Mesendoderm (in vitro differentiated cells): ENCODE results near the gene SIRT7.

Experiments used
- DNase-seq: peaks from one replicate; pipeline ENCODE4 v3.0.0; 2013
- H2AK5ac ChIP-seq: 2 replicates; pipeline ENCODE4 v1.6.1; 2013; ENCODE audit warnings: low read length, inconsistent platforms
- H2BK120ac ChIP-seq: 2 replicates; pipeline ENCODE4 v1.6.1; 2013; ENCODE audit warnings: low read depth, mild to moderate bottlenecking, low read length, moderate library complexity, mixed read lengths
- H2BK15ac ChIP-seq: replicated peaks from 2 replicates; pipeline ENCODE4 v1.6.1; 2013; ENCODE audit warnings: low read depth, mild to moderate bottlenecking, moderate library complexity
- H2BK5ac ChIP-seq: 2 replicates; pipeline ENCODE4 v1.6.1; 2013; ENCODE audit warnings: low read length, inconsistent platforms
- H3K18ac ChIP-seq: 2 replicates; pipeline ENCODE4 v1.6.1; 2013; ENCODE audit warnings: mild to moderate bottlenecking, low read length, mixed read lengths
- H3K23ac ChIP-seq: one replicate; pipeline ENCODE4 v1.6.1; 2013; ENCODE audit warnings: low read length
- H3K27ac ChIP-seq: 2 replicates; pipeline ENCODE4 v1.5.1; 2013; ENCODE audit warnings: low read depth, mild to moderate bottlenecking, inconsistent platforms, low read length, moderate library complexity
- H3K27me3 ChIP-seq: 2 replicates; pipeline ENCODE4 v1.6.1; 2013; ENCODE audit warnings: low read length, control low read depth, mild to moderate bottlenecking, inconsistent platforms; ENCODE audit not compliant: insufficient read depth, poor library complexity
- H3K36me3 ChIP-seq: 2 replicates; pipeline ENCODE4 v1.6.1; 2013; ENCODE audit warnings: low read length, inconsistent platforms; ENCODE audit not compliant: control insufficient read depth, insufficient read depth
- H3K4ac ChIP-seq: one replicate; pipeline ENCODE4 v1.6.1; 2013; ENCODE audit warnings: low read depth, mild to moderate bottlenecking, low read length, moderate library complexity
- H3K4me1 ChIP-seq: 2 replicates; pipeline ENCODE4 v1.6.1; 2013; ENCODE audit warnings: low read depth, low read length, inconsistent platforms; ENCODE audit not compliant: control insufficient read depth
- H3K4me2 ChIP-seq: 2 replicates; pipeline ENCODE4 v1.6.1; 2013; ENCODE audit warnings: low read length
- H3K4me3 ChIP-seq: 2 replicates; pipeline ENCODE4 v1.5.1; 2013; ENCODE audit warnings: mild to moderate bottlenecking, low read length
- H3K56ac ChIP-seq: one replicate; pipeline ENCODE4 v1.6.1; 2013; ENCODE audit warnings: low read length
- H3K79me1 ChIP-seq: 2 replicates; pipeline ENCODE4 v1.6.1; 2013; ENCODE audit warnings: low read length, inconsistent platforms
- H3K79me2 ChIP-seq: 2 replicates; pipeline ENCODE4 v1.6.1; 2013; ENCODE audit warnings: mild to moderate bottlenecking, low read length; ENCODE audit not compliant: control insufficient read depth, insufficient read depth
- H3K9ac ChIP-seq: 2 replicates; pipeline ENCODE4 v1.6.1; 2013; ENCODE audit warnings: low read length, inconsistent platforms
- H4K5ac ChIP-seq: one replicate; pipeline ENCODE4 v1.6.1; 2013; ENCODE audit warnings: low read length
- H4K8ac ChIP-seq: one replicate; pipeline ENCODE4 v1.6.1; 2013; ENCODE audit warnings: low read depth, mild to moderate bottlenecking, control low read depth, low read length, moderate library complexity
- WGBS: extraction: QIAGEN DNeasy Blood & Tissue Kit; methylation state at CpG from one replicate; pipeline ENCODE4 v1.1.7; 2013; ENCODE audit warnings: low lambda C conversion rate, missing lambda C conversion rate; ENCODE audit not compliant: insufficient coverage; ENCODE audit errors: extremely low coverage; 5-methylcytosine and 5-hydroxymethylcytosine counted together

SIRT7 gene

GRCh38 chr17:81912441-81913309, 5.3 kb downstream of the SIRT7 start:
- H3K4me3 ChIP-seq: no peak overlapping the region
- H3K9ac ChIP-seq: no peak overlapping the region
- H2AK5ac ChIP-seq: no peak overlapping the region
- no peak overlapping the region for H2BK15ac ChIP-seq
- peaks cover 16% of the 10 kb centered on the region for H3K79me1 ChIP-seq
- peaks cover 11% of the 10 kb centered on the region for H3K79me2 ChIP-seq
- no peak overlapping the region for H3K4ac ChIP-seq
- peaks cover 8% of the 10 kb centered on the region for H3K4me1 ChIP-seq
- no CpG with 5 or more reads among the region's 32 CpGs for WGBS
- H3K4me2 ChIP-seq: no peak overlapping the region
- H3K23ac ChIP-seq: no peak overlapping the region
- no peaks in the 10 kb centered on the region for H3K27me3 ChIP-seq
- H2BK120ac ChIP-seq: no peak overlapping the region
- H3K18ac ChIP-seq: no peak overlapping the region
- no peak overlapping the region for H3K27ac ChIP-seq
- no peak overlapping the region for H3K56ac ChIP-seq
- peaks cover 7% of the 10 kb centered on the region for H3K36me3 ChIP-seq
- H4K5ac ChIP-seq: no peak overlapping the region
- H4K8ac ChIP-seq: no peak overlapping the region
- no peak for DNase-seq
- no peak overlapping the region for H2BK5ac ChIP-seq

GRCh38 chr17:81911969-81912368, 6.0 kb downstream of the SIRT7 start:
- Histone ChIP-seq H3K27ac (no peak overlapping the region), H3K4ac (no peak overlapping the region), H3K9ac (no peak overlapping the region), H3K56ac (no peak overlapping the region), H2AK5ac (no peak overlapping the region), H2BK5ac (no peak overlapping the region), H3K18ac (no peak overlapping the region), H4K5ac (no peak overlapping the region), H3K23ac (no peak overlapping the region), H3K27me3 (no peaks in the 10 kb centered on the region), H3K4me3 (no peak overlapping the region), H3K4me1 (peaks cover 6% of the 10 kb centered on the region), H3K79me2 (peaks cover 8% of the 10 kb centered on the region), H3K79me1 (peaks cover 13% of the 10 kb centered on the region), H2BK15ac (no peak overlapping the region), H2BK120ac (no peak overlapping the region), H3K4me2 (no peak overlapping the region), H3K36me3 (peaks cover 7% of the 10 kb centered on the region), H4K8ac (no peak overlapping the region)
- no peak for DNase-seq
- WGBS: no CpG with 5 or more reads among the region's 19 CpGs

- H3K4ac ChIP-seq: peak within 1 kb of the TSS; percentile 36
Observed at GRCh38 chr17:81911277-81911961, 6.6 kb downstream of the SIRT7 start, which contains the start of gene PCYT2. Gene PCYT2, minus strand, starts transcription at chr17:81911399. Its CDS starts 44 bp downstream, at chr17:81911355.

GRCh38 chr17:81910840-81911276, 7.1 kb downstream of the SIRT7 start:
- Histone ChIP-seq H3K36me3 (peaks cover 6% of the 10 kb centered on the region), H3K4me3 (peak overlapping the region; percentile 46), H2BK120ac (no peak overlapping the region), H2BK15ac (no peak overlapping the region), H3K27me3 (no peaks in the 10 kb centered on the region), H3K9ac (peak overlapping the region; percentile 57), H3K23ac (no peak overlapping the region), H3K79me1 (peaks cover 6% of the 10 kb centered on the region), H3K27ac (no peak overlapping the region), H3K4ac (peak overlapping the region; percentile 36), H3K4me1 (peaks cover 3% of the 10 kb centered on the region), H4K8ac (no peak overlapping the region), H3K18ac (peak overlapping the region; percentile 15), H4K5ac (no peak overlapping the region), H3K79me2 (peaks cover 4% of the 10 kb centered on the region), H3K4me2 (peak overlapping the region; percentile 90), H3K56ac (peak overlapping the region; percentile 61), H2AK5ac (no peak overlapping the region), H2BK5ac (no peak overlapping the region)
- DNase-seq: no peak
- WGBS: no CpG with 5 or more reads among the region's 55 CpGs

More at GRCh38 chr17:81911277-81911961, 6.6 kb downstream of the SIRT7 start, which contains the start of gene PCYT2:
- WGBS: no CpG with 5 or more reads among the region's 84 CpGs
- Histone ChIP-seq H2BK5ac (no peak within 1 kb of the TSS), H3K36me3 (peaks cover 6% of the 10 kb centered on the region), H3K4me3 (peak within 1 kb of the TSS; percentile 46), H4K8ac (no peak within 1 kb of the TSS), H4K5ac (no peak within 1 kb of the TSS), H3K56ac (peak within 1 kb of the TSS; percentile 79), H2BK15ac (no peak within 1 kb of the TSS), H3K27ac (no peak within 1 kb of the TSS), H3K27me3 (no peaks in the 10 kb centered on the region), H3K4me1 (peaks cover 3% of the 10 kb centered on the region), H3K23ac (peak within 1 kb of the TSS; percentile 55), H3K79me2 (peaks cover 5% of the 10 kb centered on the region), H2BK120ac (no peak within 1 kb of the TSS), H3K9ac (peak within 1 kb of the TSS; percentile 57), H2AK5ac (no peak within 1 kb of the TSS), H3K4me2 (peak within 1 kb of the TSS; percentile 90), H3K18ac (peak within 1 kb of the TSS; percentile 15), H3K79me1 (peaks cover 9% of the 10 kb centered on the region)
- peak; percentile 93 for DNase-seq

GRCh38 chr17:81909966-81910839, 7.8 kb downstream of the SIRT7 start:
- Histone ChIP-seq H3K56ac (peak overlapping the region; percentile 79), H3K4me1 (peaks cover 3% of the 10 kb centered on the region), H2AK5ac (no peak overlapping the region), H3K4me3 (peak overlapping the region; percentile 46), H3K79me1 (peaks cover 3% of the 10 kb centered on the region), H3K27me3 (no peaks in the 10 kb centered on the region), H2BK15ac (no peak overlapping the region), H4K5ac (no peak overlapping the region), H3K4ac (no peak overlapping the region), H3K4me2 (peak overlapping the region; percentile 90), H3K18ac (no peak overlapping the region), H3K79me2 (peaks cover 2% of the 10 kb centered on the region), H2BK120ac (no peak overlapping the region), H3K36me3 (peaks cover 6% of the 10 kb centered on the region), H3K23ac (peak overlapping the region; percentile 55), H3K27ac (no peak overlapping the region), H3K9ac (peak overlapping the region; percentile 57), H4K8ac (no peak overlapping the region), H2BK5ac (no peak overlapping the region)
- peak; percentile 73 for DNase-seq
- no CpG with 5 or more reads among the region's 23 CpGs for WGBS
